NCI-H82 treated with DMSO at 0.1 percent for 48 hours (cell line): ENCODE results near the gene GNAL.
"Not testable (repeated sequence)": the region's sequence is repeated elsewhere in the genome, so short reads cannot be mapped to it uniquely, and the experiment has no call there.

Experiments
- DNase-seq: peaks from one replicate; lab custom pipeline; 2025; ENCODE audit not compliant: unreplicated experiment; lab: John Stamatoyannopoulos, UW

GNAL gene

DNA sequence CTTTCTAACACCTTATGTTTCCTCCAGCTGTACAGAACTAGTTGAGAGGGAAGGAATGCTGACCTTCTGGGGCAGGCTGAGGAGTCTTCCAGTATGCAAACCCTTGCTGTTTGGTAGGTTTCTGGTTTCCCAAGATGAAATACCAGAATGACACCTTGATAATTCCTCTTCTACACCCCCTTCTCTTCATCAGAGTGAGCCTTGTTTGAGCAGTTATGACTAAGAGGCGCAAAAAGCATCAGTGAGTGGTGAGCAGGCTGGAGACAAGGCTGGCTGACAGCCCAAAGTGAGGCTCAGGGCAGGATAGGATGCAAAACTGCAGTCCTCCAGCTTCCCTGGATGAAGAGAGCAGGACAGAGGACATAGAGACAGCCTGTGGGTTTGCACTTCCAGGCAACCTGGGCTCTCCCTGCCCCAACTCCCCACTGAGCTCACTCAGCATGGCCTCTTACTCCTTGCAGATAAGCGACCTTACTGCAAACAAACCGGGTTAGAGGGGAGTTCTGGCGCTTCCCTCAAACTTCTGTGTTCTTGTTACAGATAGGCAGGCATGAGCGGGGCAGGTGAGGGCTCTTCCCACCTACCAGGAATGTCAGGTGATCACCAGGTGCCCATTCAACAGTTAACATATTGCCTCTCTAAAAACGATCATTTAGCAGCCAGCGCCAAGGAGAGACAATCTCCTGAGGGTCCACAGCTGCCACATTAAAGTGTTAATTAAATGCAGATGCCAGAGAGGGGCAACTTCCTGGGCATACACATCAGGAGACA, 213.6 kb downstream of the GNAL start:
- DNase-seq, result no peak

DNA sequence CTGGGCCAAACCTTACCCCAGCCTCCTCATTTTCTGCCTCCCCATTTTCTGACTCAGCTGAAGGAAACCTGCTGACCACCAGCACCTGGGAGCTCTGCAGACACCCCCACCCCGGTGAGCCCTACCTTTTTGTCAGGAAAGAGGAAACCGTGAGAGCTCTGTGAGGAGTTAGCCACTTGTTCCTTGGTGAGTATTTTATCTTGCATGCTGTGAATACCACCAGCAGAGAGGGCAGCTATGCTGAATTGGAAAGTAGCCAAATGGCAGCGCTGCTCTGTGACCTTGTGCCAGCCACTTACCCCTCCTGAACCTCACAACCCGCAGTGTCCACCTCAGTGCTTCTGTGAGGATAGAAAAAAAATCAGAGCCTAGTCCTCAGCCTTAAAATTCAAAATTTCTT, 216.5 kb downstream of the GNAL start:
- no peak for DNase-seq

DNA sequence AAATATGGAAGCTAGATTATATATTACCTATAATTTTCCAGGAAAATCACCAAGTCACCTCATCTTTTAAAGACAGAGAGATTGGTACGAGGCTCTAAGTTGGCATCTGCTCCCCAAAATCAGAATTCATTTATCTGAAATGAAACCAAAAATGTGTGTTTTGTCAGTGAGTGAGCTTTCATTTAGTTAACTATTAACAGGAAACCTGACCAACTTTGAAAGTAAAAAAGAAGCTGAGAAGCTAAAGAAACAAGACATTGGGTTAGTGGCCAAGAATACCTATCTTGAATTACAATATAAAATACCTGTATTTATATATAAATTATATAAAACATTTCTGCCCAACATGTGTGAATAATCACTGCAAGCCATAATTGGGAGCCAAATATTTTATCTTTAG, 217.1 kb downstream of the GNAL start:
- DNase-seq, result no peak

DNA sequence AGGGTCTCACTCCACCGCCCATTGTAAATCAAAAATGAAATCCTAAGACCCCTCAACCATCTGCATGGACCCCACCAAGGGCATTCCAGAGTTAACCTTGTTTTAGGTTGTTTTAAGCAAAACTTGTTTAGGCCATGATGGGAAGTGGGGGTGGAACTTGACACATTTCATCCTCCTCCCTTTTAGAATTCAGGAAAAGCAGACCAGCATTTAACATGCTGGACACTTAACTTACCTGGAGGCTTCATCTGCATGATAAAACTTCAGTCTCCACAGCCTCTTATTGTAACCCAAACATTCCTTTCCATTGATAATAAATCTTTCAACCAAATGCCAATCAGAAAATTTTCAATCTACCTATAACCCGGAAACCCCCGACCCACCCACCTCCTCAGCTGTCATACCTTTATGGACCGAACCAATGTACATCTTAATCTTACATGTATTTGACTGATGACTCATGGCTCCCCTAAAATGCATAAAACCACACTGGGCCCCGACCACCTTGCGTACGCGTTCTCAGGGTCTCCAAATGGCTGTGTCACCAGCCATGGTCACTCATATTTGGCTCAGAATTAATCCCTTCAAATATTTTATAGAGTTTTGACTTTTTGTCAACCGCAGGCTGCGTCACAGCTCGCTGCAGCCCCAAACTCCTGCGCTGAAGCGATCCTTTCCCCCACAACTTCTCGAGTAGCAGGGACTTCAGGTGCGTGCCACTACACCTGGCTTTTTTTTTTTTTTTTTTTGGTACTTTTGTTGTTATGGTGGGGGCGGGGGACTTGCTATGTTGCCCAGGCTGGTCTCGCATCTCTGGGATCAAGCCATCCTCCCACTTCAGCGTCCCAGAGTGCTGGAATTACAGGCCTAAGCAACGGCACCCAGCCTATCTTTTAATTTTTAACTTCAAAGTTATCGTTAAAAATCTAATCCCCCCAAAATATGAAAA, 218.1 kb downstream of the GNAL start:
- no peak for DNase-seq

DNA sequence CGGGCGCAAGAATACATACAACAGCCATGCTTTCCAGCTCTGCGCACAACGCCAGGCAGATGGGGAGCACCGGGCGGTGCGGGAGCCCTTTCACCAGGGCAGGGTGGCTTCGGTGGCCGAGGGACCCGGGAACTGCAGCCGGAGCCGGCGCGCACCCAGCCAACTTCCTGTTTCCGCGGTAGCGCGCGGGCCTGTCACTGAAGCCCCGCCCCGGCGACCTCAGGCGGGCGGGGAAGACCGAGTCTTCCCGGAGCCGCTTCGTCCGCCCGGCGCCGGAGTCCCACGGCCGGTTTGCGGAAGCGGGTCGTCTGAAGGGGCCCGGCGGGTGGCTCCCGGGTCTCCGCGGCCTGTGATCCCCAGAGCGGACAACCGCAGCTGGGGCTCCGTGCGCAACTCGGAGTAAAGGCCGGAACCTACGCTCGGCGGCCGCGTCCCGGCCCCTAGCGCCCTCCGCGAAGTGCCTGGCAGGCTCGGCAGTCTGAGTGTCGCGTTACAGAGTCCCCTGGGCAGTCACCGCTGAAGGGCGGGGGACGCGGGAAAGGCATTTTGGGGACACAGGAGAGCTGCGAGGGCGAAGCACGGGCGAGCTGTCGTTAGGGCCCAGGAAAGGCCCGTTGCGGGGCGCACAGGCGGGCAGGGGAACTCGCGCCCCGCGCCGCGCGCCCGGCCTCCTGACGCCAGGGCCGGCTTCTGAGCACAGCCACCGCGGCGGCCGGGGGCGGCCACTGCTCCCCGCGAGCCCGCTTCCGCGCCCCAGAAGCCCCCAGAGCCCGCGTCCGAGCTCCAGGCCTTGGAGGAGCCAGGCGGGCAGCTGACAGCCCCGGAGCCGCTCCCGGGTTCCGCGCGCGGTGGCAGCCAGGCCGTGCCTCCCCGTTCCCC, 219.4 kb downstream of the GNAL start, which contains the start of gene MPPE1:
Gene MPPE1 (minus strand): TSS at position 136 of the 879 bp plus-strand sequence. CDS start 11,053 bp downstream, outside the sequence.
- DNase-seq, result peak; percentile 58

DNA sequence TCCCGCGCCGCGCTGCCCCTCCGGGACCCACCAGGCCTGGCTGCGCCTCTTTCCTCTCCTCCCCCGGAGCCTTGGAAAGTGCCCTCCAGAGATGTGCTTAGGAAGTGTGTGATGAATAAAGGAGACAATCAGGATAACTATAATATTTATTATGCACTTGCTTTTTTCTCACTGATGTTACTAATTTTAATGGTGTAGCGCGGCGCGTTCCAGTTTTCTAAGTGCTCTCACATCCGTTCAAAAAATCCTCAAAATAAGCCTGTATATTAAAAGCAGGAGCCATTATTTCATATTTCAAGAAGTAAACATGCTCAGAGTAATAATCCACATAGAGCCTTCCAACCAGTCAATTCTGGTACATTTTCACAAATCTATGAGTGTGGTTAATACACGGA, 220.0 kb downstream of the GNAL start:
- no peak for DNase-seq

DNA sequence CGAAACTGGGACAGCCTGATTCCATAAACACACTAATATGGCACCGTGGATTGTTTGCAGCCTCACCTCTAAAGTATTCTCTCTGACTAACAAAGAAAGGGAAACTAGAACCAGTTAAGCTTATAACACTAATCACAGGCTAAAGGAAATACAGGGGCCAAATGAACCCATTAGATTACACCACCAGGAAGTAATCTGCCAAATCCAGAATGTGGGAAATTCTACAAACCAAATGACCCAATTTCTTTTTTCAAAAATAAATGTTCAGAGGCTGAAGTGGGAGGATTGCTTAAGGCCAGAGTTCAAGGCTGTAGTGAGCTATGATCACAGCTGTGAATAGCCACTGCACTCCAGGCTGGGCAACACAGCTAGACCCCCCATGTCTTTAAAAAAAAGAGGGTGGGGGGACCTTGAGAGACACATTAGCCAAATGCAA, 220.5 kb downstream of the GNAL start:
- no peak for DNase-seq

DNA sequence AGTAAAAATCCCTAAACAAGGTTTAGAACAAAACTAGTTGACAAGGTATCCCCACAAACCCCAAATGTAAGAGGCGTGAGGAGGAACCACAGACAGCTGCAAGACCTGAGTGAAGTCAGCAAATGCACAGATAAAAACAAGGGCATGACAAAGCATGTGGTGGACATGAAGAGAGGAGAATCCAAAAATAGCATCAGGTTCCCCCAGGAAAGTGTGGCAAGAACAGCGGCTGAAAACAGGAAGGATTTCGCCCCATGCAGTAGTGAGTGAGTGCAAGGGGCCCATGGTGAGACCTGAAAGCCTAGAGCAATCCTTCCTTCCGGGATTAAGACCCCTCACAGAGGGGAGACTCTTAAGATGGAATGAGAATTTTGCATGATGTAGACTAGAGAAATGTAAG, 227.8 kb downstream of the GNAL start:
- DNase-seq, result not testable (repeated sequence)

DNA sequence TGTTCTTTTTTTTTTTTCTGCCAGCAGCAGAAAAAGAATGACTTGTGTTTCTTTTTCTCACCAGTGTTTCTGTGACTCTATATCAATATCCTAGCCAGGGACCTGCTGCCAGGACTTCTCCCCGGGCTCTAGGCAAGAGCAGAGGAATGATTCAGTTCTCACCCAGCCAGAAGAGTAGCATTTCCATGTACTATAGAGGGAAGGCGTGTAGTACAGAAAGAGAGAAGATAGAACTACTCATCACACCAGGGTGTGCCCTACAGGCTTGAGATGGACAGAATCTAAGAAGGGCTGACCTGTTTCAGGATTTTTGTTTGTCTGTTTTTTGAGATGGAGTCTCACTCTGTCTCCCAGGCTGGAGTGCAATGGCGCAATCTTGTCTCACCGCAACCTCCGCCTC, 230.5 kb downstream of the GNAL start:
- DNase-seq, result not testable (repeated sequence)

DNA sequence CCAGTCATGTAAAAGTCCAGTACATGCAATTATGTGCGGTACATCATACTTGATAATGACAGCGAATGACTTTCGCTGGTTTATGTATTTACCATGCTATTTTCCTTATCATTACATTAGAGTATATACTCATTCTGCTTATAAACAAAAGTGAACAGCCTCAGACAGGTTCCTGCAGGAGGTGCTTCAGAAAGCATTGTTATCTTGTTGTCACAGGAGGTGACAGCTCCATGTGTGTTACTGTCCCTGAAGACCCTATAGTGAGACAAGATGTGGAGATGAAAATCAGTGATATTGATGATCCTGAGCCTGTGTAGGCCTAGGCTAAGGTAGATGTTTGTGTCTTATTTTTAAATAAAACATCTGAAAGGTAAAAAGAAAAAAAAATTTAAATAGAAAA, 234.4 kb downstream of the GNAL start:
- no peak for DNase-seq

DNA sequence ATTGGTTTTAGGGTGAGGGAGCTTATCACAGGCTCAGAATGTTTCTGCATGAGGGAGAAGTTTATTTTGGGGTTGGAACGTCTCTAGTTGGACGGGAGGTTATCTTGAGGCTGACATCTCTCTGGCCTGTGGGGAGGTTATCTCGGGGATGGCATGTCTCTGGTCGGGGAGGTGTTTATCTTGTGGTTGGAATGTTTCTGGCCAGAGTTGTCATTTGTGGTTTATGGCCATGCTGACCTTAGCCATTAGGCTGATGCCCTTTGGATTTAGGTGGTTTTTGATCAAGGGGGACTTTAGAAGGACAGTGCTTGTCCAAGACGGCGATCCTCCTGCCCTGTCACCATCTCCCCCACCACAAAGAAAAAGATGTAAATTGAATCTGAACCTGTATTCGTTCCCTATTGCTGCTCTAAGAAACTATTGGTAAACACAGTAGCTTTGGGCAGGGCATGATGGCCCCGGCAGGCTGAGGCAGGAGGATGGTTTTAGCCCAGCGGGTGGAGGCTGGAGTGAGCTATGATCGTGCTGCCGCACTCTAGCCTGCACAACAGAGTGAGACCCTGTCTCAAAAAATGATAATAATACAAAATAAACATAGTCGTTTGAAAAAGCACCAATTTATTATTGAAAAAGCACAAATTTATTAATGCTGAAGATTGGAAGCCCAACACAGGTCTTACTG, 236.9 kb downstream of the GNAL start:
- DNase-seq, result no peak

DNA sequence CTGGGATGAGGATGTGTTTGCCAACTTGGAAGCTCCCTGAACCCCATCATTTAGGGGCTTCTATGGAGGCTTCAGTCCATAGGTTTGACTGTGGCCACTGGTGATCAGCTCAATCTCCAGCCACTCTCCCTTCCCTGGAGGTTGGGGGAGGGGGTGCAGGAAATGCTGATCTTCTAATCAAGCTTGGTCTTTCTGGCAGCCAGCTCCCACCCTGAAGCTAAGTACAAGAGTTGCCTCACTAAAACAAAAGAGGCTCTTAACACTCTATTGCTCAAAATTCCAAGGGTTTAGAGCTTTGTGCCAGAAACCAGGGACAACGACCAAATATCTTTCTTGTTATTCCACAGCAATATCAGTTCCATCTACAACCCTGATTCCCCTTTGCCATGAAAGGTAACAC, 238.4 kb downstream of the GNAL start:
- no peak for DNase-seq

DNA sequence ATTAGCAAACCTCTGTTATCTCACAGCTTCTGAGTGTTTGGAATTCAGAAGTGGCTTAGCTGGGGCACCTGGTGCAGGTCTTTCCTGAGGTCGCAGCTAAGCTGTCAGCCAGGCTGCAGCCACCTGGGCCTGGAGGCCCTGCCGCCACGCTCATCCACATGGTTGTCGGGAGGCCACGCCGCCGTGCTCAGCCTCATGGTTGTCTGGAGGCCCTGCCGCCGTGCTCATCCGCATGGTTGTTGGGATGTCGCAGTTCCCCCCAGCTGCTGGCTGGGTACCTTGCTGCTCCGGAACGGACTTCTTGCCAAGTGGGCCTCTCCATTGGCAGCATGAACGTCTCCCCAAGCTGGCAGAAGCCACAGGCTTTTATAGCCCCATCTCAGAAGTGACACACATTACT, 243.3 kb downstream of the GNAL start:
- no peak for DNase-seq
